Fibroblast of the conjunctiva (primary cell): ENCODE data around the gene ANK3.
"Not testable (repeated sequence)": the region's sequence is repeated elsewhere in the genome, so short reads cannot be mapped to it uniquely, and the experiment has no call there.

Experiments used
- DNase-seq: peaks from one replicate; pipeline ENCODE4 v3.0.0-alpha.2; 2010; ENCODE audit warnings: low read depth

ANK3 gene

DNA sequence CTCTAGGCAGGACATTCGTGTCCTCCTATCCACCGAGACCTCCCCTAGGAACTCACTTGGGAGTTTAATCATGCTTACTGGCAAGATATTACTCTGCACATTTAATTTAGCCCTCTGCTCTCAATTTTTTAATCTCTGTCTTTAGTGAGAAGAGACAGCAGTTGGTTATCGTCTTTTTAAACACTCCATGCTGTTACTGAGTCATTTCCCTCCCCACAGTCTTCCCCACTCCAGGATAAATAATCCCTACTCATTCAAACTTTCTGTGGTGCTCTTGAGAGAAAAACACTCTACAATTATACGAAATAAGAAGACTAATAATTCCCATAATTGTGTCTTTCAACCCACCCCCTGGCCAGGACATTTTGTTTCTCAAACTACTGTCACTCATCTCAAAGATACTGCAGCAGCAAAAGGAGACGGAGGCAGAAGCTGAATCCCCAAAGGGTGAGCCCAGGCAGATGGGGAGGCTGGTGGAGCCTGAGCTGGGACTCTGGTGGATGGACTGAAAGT is 84.2 kb downstream of the ANK3 start:
- no peak for DNase-seq

DNA sequence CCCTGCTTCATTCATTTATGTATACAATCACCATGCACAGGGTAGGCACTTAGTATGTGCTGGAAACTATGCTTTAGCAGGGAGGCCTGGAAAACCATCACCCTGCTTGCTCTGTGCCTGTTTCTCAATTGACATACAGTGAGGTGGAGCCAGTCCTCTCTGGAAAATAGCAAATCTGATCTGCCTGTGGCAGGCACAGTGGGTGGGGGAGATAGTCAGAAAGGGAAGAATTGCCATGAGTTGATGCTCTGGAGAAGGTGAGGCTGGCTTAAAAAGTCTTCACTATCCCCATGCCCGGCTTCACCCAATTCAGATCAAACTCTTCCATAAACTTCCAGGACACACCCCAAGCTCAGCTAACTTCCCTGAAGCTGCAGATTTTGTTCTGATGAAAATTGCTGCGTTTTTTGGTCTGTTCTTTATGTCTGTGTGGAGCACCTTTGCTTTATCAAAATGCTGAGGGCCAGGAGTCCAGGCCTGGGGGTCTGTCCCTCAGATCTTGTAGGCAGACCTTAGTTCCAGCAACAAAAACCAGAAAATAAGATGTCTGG is 84.8 kb downstream of the ANK3 start:
- no peak for DNase-seq

DNA sequence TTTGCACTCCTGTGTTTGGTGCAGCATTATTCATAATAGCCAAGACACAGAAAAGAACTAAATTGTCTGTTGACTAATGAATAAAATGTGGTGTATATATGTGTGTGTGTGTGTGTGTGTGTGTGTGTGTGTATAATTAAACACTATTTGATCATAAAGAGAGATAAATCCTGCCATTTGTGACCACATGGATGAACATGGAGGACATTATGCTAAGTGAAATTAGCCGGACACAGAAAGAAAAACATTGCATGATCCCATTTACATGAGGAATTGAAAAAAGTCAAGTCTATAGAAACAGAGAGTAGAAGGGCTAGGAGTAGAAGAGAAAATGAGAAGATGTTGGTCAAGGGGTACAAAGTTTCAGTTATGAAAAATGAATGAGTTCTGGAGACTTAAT is 85.9 kb downstream of the ANK3 start:
- no peak for DNase-seq

DNA sequence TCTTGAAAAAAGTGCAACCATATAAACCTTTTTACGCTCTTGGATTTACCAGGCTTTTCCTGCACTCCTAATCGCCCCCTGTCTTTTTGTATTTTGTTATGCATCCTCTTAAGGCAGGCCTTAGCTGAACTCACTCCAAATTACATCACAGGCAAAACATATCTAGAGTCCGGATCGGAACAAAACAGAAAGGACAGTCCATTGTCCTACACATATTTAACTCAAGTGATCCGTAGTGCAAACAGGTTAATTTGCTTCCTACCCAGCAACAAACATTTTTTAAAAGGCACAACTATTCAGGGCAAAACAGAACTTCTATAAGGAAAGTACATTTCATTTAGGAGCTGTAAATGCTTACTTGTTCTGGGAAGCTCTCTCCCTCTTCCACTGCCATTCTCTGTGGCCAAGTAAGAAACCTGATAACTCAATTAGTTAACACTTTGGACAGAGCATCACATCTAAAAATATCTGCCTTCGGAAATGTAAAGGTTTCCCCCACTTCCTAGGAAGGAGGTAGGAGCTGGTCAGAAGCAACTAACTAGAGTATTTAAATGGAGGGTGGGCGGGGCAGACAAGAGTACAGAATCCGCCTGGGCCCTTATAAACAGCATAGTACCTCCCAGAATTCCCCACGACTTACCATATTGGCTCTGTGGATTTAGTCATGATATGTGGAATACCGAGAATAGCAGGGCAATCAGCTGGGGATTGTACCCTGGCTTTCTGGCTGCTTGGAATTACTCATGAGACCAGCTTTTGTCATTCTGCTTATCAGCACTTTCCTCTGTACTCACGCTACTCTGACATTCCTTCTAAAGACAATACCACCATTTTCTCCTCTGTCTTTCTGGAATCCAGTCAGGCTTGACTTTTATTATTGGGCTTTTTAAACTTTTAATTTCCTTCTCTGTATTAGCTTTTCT is 89.5 kb downstream of the ANK3 start:
- no peak for DNase-seq

DNA sequence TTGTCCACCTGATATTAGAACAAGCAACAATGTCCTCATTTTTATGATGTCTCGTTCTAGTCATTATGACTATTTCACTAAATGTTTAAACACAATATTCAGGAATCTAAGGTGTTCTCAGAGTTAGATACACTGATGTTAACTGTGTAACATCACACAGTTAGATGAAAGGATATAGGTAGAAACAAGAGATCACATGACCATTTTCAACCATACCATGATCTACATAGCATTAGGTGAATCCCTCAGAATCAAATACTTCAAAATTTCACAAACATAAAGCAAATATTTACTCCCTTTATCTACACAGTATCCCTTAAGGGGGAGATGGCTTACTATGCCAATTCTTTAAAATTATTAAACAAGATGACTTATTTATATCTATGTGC is 90.3 kb downstream of the ANK3 start:
- DNase-seq, result no peak

DNA sequence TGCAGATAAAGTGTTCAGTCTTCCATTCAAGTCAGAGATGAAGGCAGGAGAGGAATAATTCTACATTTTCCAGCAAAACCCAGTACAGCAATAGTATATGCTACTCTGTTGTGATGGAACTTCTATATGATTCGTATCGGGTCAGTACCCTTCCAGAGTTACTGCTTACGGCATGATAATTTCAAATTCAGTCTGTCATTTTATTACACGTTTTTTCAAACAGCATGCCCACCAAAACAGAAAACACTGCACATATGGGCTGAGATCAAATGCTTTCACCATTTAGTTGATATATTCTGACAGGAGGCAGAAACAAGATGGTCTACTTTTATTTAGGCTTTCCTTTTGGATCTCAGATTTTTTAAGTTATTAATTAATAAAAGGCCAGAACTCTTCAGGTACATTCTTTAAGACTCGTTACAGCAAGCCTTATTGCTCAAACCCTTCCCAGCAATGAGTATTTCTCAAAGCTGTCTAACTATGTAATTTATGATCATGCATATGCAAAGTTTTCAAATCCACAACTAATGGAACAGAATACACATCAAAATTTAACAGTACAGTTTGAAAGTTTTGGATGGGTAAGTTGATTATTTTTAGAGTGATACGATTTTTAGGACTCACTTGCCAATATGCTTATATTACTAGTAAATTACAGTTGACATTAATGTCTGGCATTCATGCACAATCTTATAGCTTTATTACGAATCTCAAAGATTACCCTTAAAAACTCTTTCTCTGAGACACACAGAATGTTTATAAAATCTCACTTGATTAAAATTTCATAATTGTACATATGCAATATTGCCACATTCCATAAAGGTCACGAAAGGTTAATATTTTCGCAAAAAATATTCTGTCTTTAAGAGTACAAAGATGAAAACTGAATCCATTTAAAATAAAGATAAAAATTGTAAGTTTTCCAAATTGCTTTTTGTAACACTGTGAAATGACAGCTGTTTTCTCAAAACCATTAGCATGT is 91.0 kb downstream of the ANK3 start:
- no peak for DNase-seq

DNA sequence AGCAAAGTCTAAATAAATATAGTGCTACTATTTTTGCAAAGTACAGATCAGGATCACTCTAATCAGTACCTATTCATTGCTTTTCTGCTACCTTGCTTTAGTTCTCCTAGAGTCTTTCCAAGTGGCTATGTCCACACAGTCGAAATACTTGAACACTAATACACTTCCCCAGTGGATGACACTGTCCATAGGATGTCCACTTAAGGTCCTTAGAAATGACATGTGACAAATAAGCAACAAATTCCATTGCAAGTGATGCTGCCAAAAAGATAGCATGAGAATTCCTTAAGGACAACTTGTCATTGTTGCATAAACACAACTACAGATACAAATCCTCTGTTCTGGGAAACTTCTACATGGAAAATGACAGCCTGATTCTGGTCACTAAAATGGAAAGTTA is 93.6 kb downstream of the ANK3 start:
- no peak for DNase-seq

- no peak for DNase-seq
These were observed 94.4 kb downstream of the ANK3 start for GRCh38 chr10:60295028-60295937.

GRCh38 chr10:60293581-60294175 is 96.0 kb downstream of the ANK3 start:
- no peak for DNase-seq

DNA sequence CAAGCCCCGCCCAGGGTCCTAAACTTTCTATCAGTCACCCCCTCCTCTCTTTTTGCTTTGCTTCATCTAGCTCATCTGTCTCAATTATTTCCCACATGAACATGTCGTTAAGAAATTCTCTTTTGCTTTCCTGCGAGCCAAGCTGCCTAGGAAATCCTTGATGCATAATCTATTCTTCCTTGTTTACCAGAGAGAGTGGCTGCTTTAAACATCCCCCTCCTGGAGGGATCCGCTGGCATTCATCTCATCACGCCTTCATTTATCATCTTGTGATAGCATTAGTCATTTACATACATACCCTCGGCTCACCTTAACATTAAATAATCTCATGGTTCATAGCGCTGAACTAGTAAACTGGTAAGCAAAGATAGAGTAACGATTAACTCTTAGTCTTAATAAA is 96.7 kb downstream of the ANK3 start:
- DNase-seq, result no peak

DNA sequence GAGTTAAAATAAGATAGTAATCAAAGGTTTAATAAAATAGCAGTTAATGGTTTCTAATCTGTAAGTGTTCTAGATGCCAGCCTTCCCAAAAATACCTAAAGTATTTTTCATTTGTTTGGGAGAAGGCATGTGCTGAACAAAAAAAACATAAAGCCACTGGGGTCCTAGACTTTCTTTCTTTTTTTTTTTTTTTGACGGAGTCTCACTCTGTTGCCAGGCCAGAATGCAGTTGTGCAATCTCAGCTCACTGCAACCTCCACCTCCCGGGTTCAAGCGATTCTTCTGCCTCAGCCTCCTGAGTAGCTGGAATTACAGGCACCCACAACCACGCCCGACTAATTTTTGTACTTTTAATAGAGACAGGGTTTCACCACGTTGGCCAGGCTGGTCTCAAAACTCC is 97.1 kb downstream of the ANK3 start:
- DNase-seq, result not testable (repeated sequence)

DNA sequence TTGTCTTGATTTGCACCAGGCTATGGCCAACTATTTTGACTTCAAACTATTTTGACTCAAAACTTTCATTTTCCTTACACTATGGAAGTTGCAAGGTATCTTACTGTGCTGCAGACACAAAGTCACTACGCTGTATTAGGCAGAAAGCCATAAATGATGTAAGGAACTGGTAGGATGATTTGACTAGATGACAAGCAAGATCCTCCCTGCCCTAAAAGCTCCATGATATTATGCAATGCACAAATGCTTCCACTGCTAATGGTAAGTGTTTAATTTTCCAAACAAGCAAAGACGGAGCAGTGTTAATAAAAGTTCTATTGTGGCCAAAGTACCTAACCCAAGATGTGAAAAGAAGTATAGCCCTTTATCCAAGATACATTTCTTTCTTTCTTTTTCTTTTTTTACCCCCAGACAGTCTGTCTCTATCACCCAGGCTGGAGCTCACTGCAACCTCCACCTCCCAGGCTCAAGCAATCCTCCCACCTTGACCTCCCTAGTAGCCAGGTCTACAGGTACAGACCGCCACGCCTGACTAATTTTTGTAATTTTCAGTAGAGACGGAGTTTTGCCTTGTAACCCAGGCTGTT is 98.2 kb downstream of the ANK3 start:
- DNase-seq, result no peak

- DNase-seq, result no peak
These were observed 99.1 kb downstream of the ANK3 start for GRCh38 chr10:60290558-60290957.

GRCh38 chr10:60289800-60290199 is 99.9 kb downstream of the ANK3 start:
- no peak for DNase-seq

GRCh38 chr10:60288256-60288655 is 101.4 kb downstream of the ANK3 start:
- no peak for DNase-seq

- DNase-seq, result no peak
These were observed 103.1 kb downstream of the ANK3 start for GRCh38 chr10:60286559-60286958.

GRCh38 chr10:60283397-60283796 is 106.3 kb downstream of the ANK3 start:
- no peak for DNase-seq

GRCh38 chr10:60282771-60283353 is 106.8 kb downstream of the ANK3 start:
- DNase-seq, result no peak

DNA sequence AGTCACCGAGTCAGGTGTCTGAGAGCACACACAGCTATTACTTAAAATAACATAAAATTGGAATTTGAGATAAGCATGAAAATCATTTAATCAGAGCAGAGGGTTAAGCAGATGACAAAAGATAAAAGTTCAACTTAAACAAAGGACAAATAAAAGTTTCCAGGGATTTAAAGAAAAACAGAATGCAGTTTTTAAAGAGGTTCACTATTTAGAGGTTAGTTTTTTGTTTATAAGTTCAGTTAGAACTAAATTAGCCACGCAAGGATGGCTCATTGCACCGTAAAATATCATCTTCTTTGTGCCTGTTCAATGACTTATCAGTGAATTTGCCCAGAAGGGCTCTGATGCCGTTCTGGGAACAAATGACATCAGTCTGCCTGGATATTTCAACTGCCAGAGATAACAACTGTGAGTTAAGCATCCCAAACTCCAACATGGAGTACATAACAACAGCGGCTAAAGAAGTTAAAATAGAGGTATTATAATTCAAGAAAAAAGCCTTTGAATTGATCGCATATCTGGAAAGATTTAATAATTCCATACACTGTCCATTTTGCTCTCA is 107.8 kb downstream of the ANK3 start:
- DNase-seq, result no peak

- peak; percentile 38 for DNase-seq
These were observed 108.3 kb downstream of the ANK3 start for GRCh38 chr10:60281331-60281730.
